VCaP (cell line): ENCODE measurements around the gene CDH4.

ENCODE experiments used
- H3K27ac ChIP-seq: fragments of 450-650 bp; 2 replicates; pipeline ENCODE4 v1.5.1; 2017
- CTCF ChIP-seq: fragments of 450-650 bp; conservative IDR thresholded peaks from 2 replicates; pipeline ENCODE4 v1.5.1; 2017; ENCODE audit warnings: mild to moderate bottlenecking, moderate library complexity

Gene CDH4

GRCh38 chr20:61310954-61311353, 58.9 kb downstream of the CDH4 start:
- no peak overlapping the region for H3K27ac ChIP-seq
- TF ChIP-seq CTCF: no peak

GRCh38 chr20:61311656-61312387, 59.8 kb downstream of the CDH4 start:
- H3K27ac ChIP-seq: no peak overlapping the region
- TF ChIP-seq CTCF: no peak

- TF ChIP-seq CTCF: no peak
- no peak overlapping the region for H3K27ac ChIP-seq
Measured at GRCh38 chr20:61312925-61313324, 60.9 kb downstream of the CDH4 start.

GRCh38 chr20:61313396-61313795, 61.3 kb downstream of the CDH4 start:
- no peak overlapping the region for H3K27ac ChIP-seq
- TF ChIP-seq CTCF: no peak

GRCh38 chr20:61314326-61315010, 62.4 kb downstream of the CDH4 start:
- no peak overlapping the region for H3K27ac ChIP-seq
- TF ChIP-seq CTCF: no peak

GRCh38 chr20:61315319-61315718, 63.3 kb downstream of the CDH4 start:
- no peak for TF ChIP-seq CTCF
- H3K27ac ChIP-seq: no peak overlapping the region

GRCh38 chr20:61316346-61316745, 64.3 kb downstream of the CDH4 start:
- TF ChIP-seq CTCF: no peak
- no peak overlapping the region for H3K27ac ChIP-seq
